CD14-positive monocyte (primary cell): ENCODE results near the gene FBXW2. TPM values are rescaled to one million over a fixed set of nuclear protein-coding genes. Genes with fewer than 3 reads are reported as not detected.

ENCODE experiments used
- DNase-seq, 3 donors: peaks; one replicate each; pipeline ENCODE4 v3.0.0-alpha.2; 2011 to 2022
- H2AFZ ChIP-seq: 2 replicates; pipeline ENCODE4 v1.6.0; 2012; ENCODE audit warnings: mild to moderate bottlenecking, low read depth, low read length, inconsistent platforms; ENCODE audit not compliant: insufficient read depth, poor library complexity, severe bottlenecking
- H3K27ac ChIP-seq, 2 donors: 1 replicate in 1 of 2; 2 replicates in 1 of 2; pipeline ENCODE4 v1.5.1; 2012 to 2013; ENCODE audit warnings: low read length in 2 of 2, control low read depth in 1 of 2, inconsistent platforms in 1 of 2, low read depth in 1 of 2, mild to moderate bottlenecking in 1 of 2
- H3K27me3 ChIP-seq, 2 donors: one replicate each; pipeline versions ENCODE4 v1.6.0 to v1.6.1; 2011 to 2013; ENCODE audit warnings: low read length in 2 of 2; ENCODE audit not compliant: control insufficient read depth in 2 of 2, insufficient read depth in 2 of 2
- H3K36me3 ChIP-seq, 2 donors: replicated peaks in 1 of 2; 1 replicate in 1 of 2; 2 replicates in 1 of 2; pipeline versions ENCODE4 v1.5.1 to v1.6.1; 2012 to 2013; ENCODE audit warnings: low read length in 2 of 2, control low read depth in 1 of 2, inconsistent platforms in 1 of 2, mild to moderate bottlenecking in 1 of 2; ENCODE audit not compliant: insufficient read depth in 2 of 2, control insufficient read depth in 1 of 2
- H3K4me1 ChIP-seq, 2 donors: 1 replicate in 1 of 2; 2 replicates in 1 of 2; pipeline versions ENCODE4 v1.5.1 to v1.6.1; 2012 to 2013; ENCODE audit warnings: low read length in 2 of 2, control low read depth in 1 of 2, inconsistent platforms in 1 of 2, mild to moderate bottlenecking in 1 of 2, moderate library complexity in 1 of 2; ENCODE audit not compliant: insufficient read depth in 2 of 2, control insufficient read depth in 1 of 2
- H3K4me2 ChIP-seq: replicated peaks from 2 replicates; pipeline ENCODE3; 2012; ENCODE audit warnings: low read length, moderate library complexity, mild to moderate bottlenecking; ENCODE audit not compliant: poor library complexity, severe bottlenecking; ENCODE audit errors: extremely low read depth
- H3K4me3 ChIP-seq, 3 experiments: fragments of 200-600 bp in 1 of 3; sonication (generic) in 1 of 3; replicated peaks in 1 of 3; 1 replicate in 2 of 3; 2 replicates in 1 of 3; pipeline ENCODE4 v1.5.1; 2011 to 2013; ENCODE audit warnings: low read length in 3 of 3, mild to moderate bottlenecking in 3 of 3, control low read depth in 2 of 3, low read depth in 2 of 3, inconsistent platforms in 1 of 3, moderate library complexity in 1 of 3
- H3K79me2 ChIP-seq: 2 replicates; pipeline ENCODE4 v1.6.0; 2012; ENCODE audit warnings: mild to moderate bottlenecking, control low read depth, inconsistent platforms, low read length, moderate library complexity; ENCODE audit not compliant: insufficient read depth
- H3K9ac ChIP-seq: 2 replicates; pipeline ENCODE4 v1.6.0; 2017; ENCODE audit warnings: low read length, mild to moderate bottlenecking; ENCODE audit not compliant: insufficient read depth, poor library complexity, severe bottlenecking
- H3K9me3 ChIP-seq, 2 donors: replicated peaks in 1 of 2; 1 replicate in 1 of 2; 2 replicates in 1 of 2; pipeline versions ENCODE4 v1.5.1 to v1.6.1; 2012 to 2013; ENCODE audit warnings: low read length in 2 of 2, control low read depth in 1 of 2; ENCODE audit not compliant: control insufficient read depth in 1 of 2, insufficient read depth in 1 of 2
- H4K20me1 ChIP-seq: 2 replicates; pipeline ENCODE4 v1.6.0; 2012; ENCODE audit warnings: mild to moderate bottlenecking, low read length, control low read depth, moderate library complexity; ENCODE audit not compliant: insufficient read depth
- H3K27ac Mint-ChIP-seq, 7 donors: one replicate each; pipeline ENCODE4 v1.8.0; 2020; ENCODE audit warnings: mild to moderate bottlenecking in 7 of 7, mixed read lengths in 7 of 7, moderate library complexity in 6 of 7, inconsistent platforms in 2 of 7
- H3K27me3 Mint-ChIP-seq, 3 donors: one replicate each; pipeline ENCODE4 v1.8.0; 2021 to 2022; ENCODE audit warnings: low read depth in 3 of 3, mild to moderate bottlenecking in 3 of 3, mixed read lengths in 3 of 3, moderate library complexity in 3 of 3, inconsistent platforms in 1 of 3
- H3K36me3 Mint-ChIP-seq, 2 donors: one replicate each; pipeline ENCODE4 v1.8.0; 2020; ENCODE audit warnings: mixed read lengths in 2 of 2, inconsistent platforms in 1 of 2, mild to moderate bottlenecking in 1 of 2
- H3K4me1 Mint-ChIP-seq: one replicate; pipeline ENCODE4 v1.8.0; 2020; ENCODE audit warnings: mild to moderate bottlenecking, mixed read lengths
- H3K4me3 Mint-ChIP-seq, 2 donors: one replicate each; pipeline ENCODE4 v1.8.0; 2020; ENCODE audit warnings: mild to moderate bottlenecking in 2 of 2, mixed read lengths in 2 of 2, moderate library complexity in 1 of 2
- H3K9me3 Mint-ChIP-seq, 7 donors: one replicate each; pipeline ENCODE4 v1.8.0; 2020 to 2022; ENCODE audit warnings: mixed read lengths in 7 of 7, mild to moderate bottlenecking in 6 of 7, moderate library complexity in 6 of 7, inconsistent platforms in 2 of 7
- WGBS: methylation state at CpG from one replicate; pipeline ENCODE4 v1.1.5; 2013; ENCODE audit warnings: missing lambda C conversion rate; ENCODE audit not compliant: insufficient coverage; 5-methylcytosine and 5-hydroxymethylcytosine counted together
- intact Hi-C, 2 donors: fragments of 100-400 bp; cut with micrococcal nuclease; formaldehyde crosslinking; loops; one replicate each; pipeline versions ENCODE4 v1.15.0 to v1.15.1; 2023
- polyA plus RNA-seq, 3 donors: library from polyadenylated mRNA; depleted of rRNA in 1 of 3; unstranded in 2 of 3; stranded (reverse) in 1 of 3; fragments of 300-500 nt in 2 of 3; fragments of >200 nt in 1 of 3; fragmentation: Illumina TruSeq in 2 of 3; gene quantifications; 1 replicate in 2 of 3; 2 replicates in 1 of 3; pipeline ENCODE4 v1.2.3, GENCODE V29; 2012 to 2021
- TF ChIP-seq, protein P1 (sequence below): fragments of 200-600 bp; IDR thresholded peaks from one replicate; pipeline ENCODE4 v1.8.0; 2022; ENCODE audit warnings: antibody characterized with exemption, mild to moderate bottlenecking

FBXW2 gene
- polyA plus RNA-seq, 3 donors, result 20.0 to 30.8 (median 28.9) TPM

DNA sequence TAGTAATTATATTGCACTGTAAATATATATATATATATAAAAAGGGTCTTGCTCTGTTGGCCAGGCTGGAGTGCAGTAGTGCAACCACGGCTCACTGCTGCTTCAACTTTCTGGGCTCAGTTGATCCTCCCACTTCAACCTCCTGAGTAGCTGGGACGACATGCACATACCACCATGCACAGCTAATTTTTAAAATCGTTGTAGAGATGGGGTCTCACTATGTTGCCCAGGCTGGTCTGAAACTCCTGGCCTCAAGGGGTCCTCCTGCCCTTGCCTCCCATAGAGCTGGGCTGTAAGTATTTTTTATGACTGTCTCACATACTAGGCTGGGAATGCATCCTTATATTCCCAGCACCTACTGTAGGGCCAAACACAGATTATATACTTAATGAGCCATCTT is 37.6 kb upstream of the FBXW2 start:
- intact Hi-C loops, result no loop called here
- Histone ChIP-seq H3K4me3 (no peak overlapping the region), H3K9me3 (no peaks in the 10 kb centered on the region), H3K4me2 (no peak overlapping the region), H2AFZ (no peak overlapping the region), H3K4me1 (no peaks in the 10 kb centered on the region), H3K79me2 (peaks cover 3% of the 10 kb centered on the region), H3K27me3 (no peaks in the 10 kb centered on the region), H4K20me1 (no peaks in the 10 kb centered on the region), H3K27ac (no peak overlapping the region), H3K36me3 (peaks cover 67 to 95% of the 10 kb centered on the region in 2 donors), H3K9ac (no peak overlapping the region)
- no CpG with 5 or more reads among the region's 3 CpGs for WGBS
- DNase-seq, result no peak
- TF ChIP-seq, protein P1, sequence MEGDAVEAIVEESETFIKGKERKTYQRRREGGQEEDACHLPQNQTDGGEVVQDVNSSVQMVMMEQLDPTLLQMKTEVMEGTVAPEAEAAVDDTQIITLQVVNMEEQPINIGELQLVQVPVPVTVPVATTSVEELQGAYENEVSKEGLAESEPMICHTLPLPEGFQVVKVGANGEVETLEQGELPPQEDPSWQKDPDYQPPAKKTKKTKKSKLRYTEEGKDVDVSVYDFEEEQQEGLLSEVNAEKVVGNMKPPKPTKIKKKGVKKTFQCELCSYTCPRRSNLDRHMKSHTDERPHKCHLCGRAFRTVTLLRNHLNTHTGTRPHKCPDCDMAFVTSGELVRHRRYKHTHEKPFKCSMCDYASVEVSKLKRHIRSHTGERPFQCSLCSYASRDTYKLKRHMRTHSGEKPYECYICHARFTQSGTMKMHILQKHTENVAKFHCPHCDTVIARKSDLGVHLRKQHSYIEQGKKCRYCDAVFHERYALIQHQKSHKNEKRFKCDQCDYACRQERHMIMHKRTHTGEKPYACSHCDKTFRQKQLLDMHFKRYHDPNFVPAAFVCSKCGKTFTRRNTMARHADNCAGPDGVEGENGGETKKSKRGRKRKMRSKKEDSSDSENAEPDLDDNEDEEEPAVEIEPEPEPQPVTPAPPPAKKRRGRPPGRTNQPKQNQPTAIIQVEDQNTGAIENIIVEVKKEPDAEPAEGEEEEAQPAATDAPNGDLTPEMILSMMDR, result no peak
- Mint-ChIP-seq H3K4me3 (no peak overlapping the region), H3K4me1 (no peaks in the 10 kb centered on the region), H3K27me3 (peaks cover 0 to 1% (median 0%) of the 10 kb centered on the region in 3 donors), H3K9me3 (no peaks in the 10 kb centered on the region), H3K36me3 (peaks cover 68 to 82% of the 10 kb centered on the region in 2 donors), H3K27ac (no peak overlapping the region)

DNA sequence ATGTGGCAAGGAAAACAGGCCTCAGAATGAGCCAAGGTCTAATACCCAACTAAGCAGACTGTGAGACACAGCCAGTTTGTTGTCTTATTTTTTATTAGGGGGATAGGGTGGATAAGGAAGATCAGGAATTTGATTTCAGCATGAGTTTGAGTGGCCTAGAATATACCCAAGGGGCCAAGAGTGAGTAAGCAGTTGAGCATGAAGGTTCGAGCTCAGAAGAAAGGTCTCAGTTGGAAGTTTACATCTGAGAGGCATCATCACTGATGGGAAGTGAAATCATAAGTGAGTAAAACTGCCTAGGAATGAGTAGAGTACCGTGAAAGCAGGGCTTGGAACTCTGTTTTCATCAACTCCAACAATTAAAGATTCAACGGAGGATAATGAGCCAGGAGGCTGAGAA is 36.9 kb upstream of the FBXW2 start:
- Histone ChIP-seq H2AFZ (no peak overlapping the region), H3K9me3 (no peaks in the 10 kb centered on the region), H3K4me2 (no peak overlapping the region), H3K27me3 (no peaks in the 10 kb centered on the region), H3K79me2 (peaks cover under 1% of the 10 kb centered on the region), H3K36me3 (peaks cover 64 to 93% of the 10 kb centered on the region in 2 donors), H3K27ac (no peak overlapping the region), H3K4me3 (no peak overlapping the region), H4K20me1 (no peaks in the 10 kb centered on the region), H3K4me1 (no peaks in the 10 kb centered on the region), H3K9ac (no peak overlapping the region)
- Mint-ChIP-seq H3K27me3 (peaks cover 0 to 1% (median 0%) of the 10 kb centered on the region in 3 donors), H3K4me3 (no peak overlapping the region), H3K4me1 (no peaks in the 10 kb centered on the region), H3K27ac (peak overlapping the region in 1 of 7 donors; percentile 7), H3K36me3 (peaks cover 66 to 81% of the 10 kb centered on the region in 2 donors), H3K9me3 (no peaks in the 10 kb centered on the region)
- no peak for DNase-seq
- TF ChIP-seq, protein P1, result no peak
- WGBS, result 100% methylated on average over 1 of the region's 3 CpGs
- intact Hi-C loops, result no loop called here
